ENCODE results near the gene METTL27. TPM values are rescaled to one million over a fixed set of nuclear protein-coding genes. Genes with fewer than 3 reads are reported as not detected.

Gene METTL27
- total RNA-seq, 2 experiments from 2014 or later = 1.6 to 2.1 TPM

DNA sequence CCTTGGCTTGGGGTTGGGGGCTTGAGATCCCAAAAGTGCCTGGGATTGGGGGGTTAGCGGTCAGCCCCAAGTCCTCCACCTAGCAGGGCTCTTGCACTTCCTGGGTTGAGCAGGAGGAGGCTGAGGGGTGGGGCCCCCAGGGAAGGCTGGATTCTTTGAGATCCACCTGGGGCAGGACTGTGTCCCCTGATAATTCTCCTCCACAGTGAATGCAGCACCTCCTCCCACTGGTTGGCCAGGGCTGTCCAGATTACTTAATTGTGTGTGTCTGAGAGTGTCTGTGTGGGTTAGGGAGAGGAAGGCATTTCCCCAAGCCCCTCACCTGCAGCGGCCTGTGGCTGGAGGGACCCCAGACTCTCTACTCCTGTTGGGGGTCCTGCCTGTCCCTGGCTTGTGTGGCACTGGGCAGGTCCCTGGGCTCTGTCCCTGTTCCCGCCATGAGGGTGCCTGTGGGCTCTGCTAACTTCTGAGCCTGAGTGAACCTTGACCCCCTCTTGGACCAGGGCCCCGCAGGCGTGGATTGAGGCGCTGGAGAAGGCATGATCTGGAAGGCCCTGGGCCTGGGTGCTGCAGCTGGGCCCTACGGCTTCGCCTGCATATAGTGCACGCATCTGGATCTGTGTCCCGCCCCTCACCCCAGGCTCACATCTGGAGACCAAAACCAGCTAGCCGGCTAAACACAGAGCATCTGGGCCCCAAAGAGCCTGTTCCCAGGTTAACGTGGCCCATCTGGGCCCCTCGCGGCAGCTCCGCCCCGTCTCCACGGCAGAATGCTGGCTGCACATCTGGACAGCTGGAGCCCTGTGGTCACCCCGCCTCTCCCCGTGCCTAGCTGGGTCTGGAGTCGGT is 29.1 kb upstream of the METTL27 start:
- H3K4me1 Mint-ChIP-seq (ENCODE audit: low read depth) = no peaks in the 10 kb centered on the region
- ChIA-PET POLR2A (no interaction called here), CTCF (no interaction called here)

DNA sequence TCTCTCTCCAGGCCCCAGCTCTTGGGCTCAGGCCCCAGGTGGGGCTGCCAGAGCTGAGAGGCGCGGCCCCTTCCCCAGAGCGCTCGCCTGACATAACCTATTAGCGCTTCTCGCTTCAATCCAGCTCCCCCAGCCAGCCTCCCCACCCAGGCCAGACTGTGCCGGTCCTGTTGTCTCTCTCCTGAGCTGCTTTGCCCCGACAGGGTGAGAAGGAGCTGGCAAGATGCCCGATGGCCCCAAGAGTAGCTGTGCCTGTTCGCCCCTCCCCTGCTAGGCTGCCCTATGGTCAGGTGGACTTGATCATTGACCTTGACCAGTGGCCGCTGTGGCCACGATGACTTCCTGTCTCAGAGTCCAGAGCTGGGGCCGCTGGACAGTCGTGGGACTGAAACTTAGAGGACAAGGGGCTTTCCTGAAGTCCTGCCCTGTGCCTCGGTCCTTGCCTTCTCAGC is 27.8 kb upstream of the METTL27 start:
- CTCF ChIA-PET = no interaction called here
- intact Hi-C loops (cut with DNase I, micrococcal nuclease) = no loop called here
- Mint-ChIP-seq H3K27me3 (no peaks in the 10 kb centered on the region), H3K27ac (no peak overlapping the region), H3K36me3 (ENCODE audit: low read depth) (no peaks in the 10 kb centered on the region), H3K4me1 (ENCODE audit: low read depth) (no peaks in the 10 kb centered on the region), H3K9me3 (no peaks in the 10 kb centered on the region), H3K4me3 (no peak overlapping the region)
- H3K36me3 ChIP-seq (ENCODE audit: insufficient read depth, low read length) = no peaks in the 10 kb centered on the region
- ATAC-seq (ENCODE audit: poor library complexity) (no peak), DNase-seq (no peak)
- H3K27ac ChIP-seq (ENCODE audit: low read depth in 1 of 2, low read length in 2 of 2) = no peak overlapping the region
- no peaks in the 10 kb centered on the region for H3K4me1 ChIP-seq (ENCODE audit: insufficient read depth, low read length)
- TF ChIP-seq, protein P1, sequence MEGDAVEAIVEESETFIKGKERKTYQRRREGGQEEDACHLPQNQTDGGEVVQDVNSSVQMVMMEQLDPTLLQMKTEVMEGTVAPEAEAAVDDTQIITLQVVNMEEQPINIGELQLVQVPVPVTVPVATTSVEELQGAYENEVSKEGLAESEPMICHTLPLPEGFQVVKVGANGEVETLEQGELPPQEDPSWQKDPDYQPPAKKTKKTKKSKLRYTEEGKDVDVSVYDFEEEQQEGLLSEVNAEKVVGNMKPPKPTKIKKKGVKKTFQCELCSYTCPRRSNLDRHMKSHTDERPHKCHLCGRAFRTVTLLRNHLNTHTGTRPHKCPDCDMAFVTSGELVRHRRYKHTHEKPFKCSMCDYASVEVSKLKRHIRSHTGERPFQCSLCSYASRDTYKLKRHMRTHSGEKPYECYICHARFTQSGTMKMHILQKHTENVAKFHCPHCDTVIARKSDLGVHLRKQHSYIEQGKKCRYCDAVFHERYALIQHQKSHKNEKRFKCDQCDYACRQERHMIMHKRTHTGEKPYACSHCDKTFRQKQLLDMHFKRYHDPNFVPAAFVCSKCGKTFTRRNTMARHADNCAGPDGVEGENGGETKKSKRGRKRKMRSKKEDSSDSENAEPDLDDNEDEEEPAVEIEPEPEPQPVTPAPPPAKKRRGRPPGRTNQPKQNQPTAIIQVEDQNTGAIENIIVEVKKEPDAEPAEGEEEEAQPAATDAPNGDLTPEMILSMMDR (IDR thresholded peaks at IDR 0.05) = no peak
- H3K4me3 ChIP-seq (ENCODE audit: low read length) = no peak overlapping the region
- no peaks in the 10 kb centered on the region for H3K27me3 ChIP-seq (ENCODE audit: control insufficient read depth in 1 of 2, insufficient read depth in 2 of 2, low read length in 2 of 2)
- POLR2A ChIA-PET = no interaction called here
- no peaks in the 10 kb centered on the region for H3K9me3 ChIP-seq (ENCODE audit: control insufficient read depth in 1 of 2, insufficient read depth in 1 of 2, low read length in 2 of 2)

More for the DNA sequence above, 29.1 kb upstream of the METTL27 start:
- H3K9me3 Mint-ChIP-seq = no peaks in the 10 kb centered on the region
- H3K36me3 Mint-ChIP-seq (ENCODE audit: low read depth) = no peaks in the 10 kb centered on the region
- Histone ChIP-seq H3K4me1 (ENCODE audit: insufficient read depth, low read length) (no peaks in the 10 kb centered on the region), H3K4me3 (ENCODE audit: low read length) (no peak overlapping the region), H3K9me3 (ENCODE audit: control insufficient read depth in 1 of 2, insufficient read depth in 1 of 2, low read length in 2 of 2) (no peaks in the 10 kb centered on the region), H3K27me3 (ENCODE audit: control insufficient read depth in 1 of 2, insufficient read depth in 2 of 2, low read length in 2 of 2) (no peaks in the 10 kb centered on the region), H3K36me3 (ENCODE audit: insufficient read depth, low read length) (no peaks in the 10 kb centered on the region), H3K27ac (ENCODE audit: low read depth in 1 of 2, low read length in 2 of 2) (no peak overlapping the region)
- intact Hi-C loops (cut with DNase I, micrococcal nuclease) = no loop called here
- DNase-seq (no peak), ATAC-seq (ENCODE audit: poor library complexity) (no peak)
- no peak overlapping the region for H3K4me3 Mint-ChIP-seq
- no peaks in the 10 kb centered on the region for H3K27me3 Mint-ChIP-seq
- TF ChIP-seq, protein P1 (IDR thresholded peaks at IDR 0.05) = no peak
- H3K27ac Mint-ChIP-seq = no peak overlapping the region

GRCh38 chr7:73869011-73869798 is 26.9 kb upstream of the METTL27 start:
- Mint-ChIP-seq H3K9me3 (no peaks in the 10 kb centered on the region), H3K27ac (no peak overlapping the region), H3K4me3 (no peak overlapping the region), H3K27me3 (no peaks in the 10 kb centered on the region), H3K36me3 (ENCODE audit: low read depth) (no peaks in the 10 kb centered on the region), H3K4me1 (ENCODE audit: low read depth) (no peaks in the 10 kb centered on the region)
- ATAC-seq (ENCODE audit: poor library complexity) (no peak), DNase-seq (no peak)
- TF ChIP-seq, protein P1 (IDR thresholded peaks at IDR 0.05) = no peak
- CTCF ChIA-PET = no interaction called here
- no peaks in the 10 kb centered on the region for H3K9me3 ChIP-seq (ENCODE audit: control insufficient read depth in 1 of 2, insufficient read depth in 1 of 2, low read length in 2 of 2)
- H3K27ac ChIP-seq (ENCODE audit: low read depth in 1 of 2, low read length in 2 of 2) = no peak overlapping the region
- H3K4me3 ChIP-seq (ENCODE audit: low read length) = no peak overlapping the region
- intact Hi-C loops (cut with DNase I, micrococcal nuclease) = no loop called here
- POLR2A ChIA-PET = no interaction called here
- H3K36me3 ChIP-seq (ENCODE audit: insufficient read depth, low read length) = no peaks in the 10 kb centered on the region
- no peaks in the 10 kb centered on the region for H3K4me1 ChIP-seq (ENCODE audit: insufficient read depth, low read length)
- H3K27me3 ChIP-seq (ENCODE audit: control insufficient read depth in 1 of 2, insufficient read depth in 2 of 2, low read length in 2 of 2) = no peaks in the 10 kb centered on the region
